Naive thymus-derived CD4-positive, alpha-beta T cell (primary cell): ENCODE data around the gene CSTPP1. TPM values are rescaled to one million over a fixed set of nuclear protein-coding genes. Genes with fewer than 3 reads are reported as not detected.

ENCODE experiments used
- ATAC-seq: fragments of 150-1000 bp; cut with Tn5 transposase; 2 replicates; pipeline ENCODE4 v1.10.0; 2021; ENCODE audit warnings: mild to moderate bottlenecking, moderate library complexity
- CTCF ChIA-PET: fragments of 350-600 bp; sonication (Branson Sonifier 250); formaldehyde crosslinking; loops from one replicate; lab custom pipeline; 2021; ENCODE audit warnings: antibody characterized with exemption; lab: Charles Lee
- POLR2A ChIA-PET: fragments of 350-600 bp; sonication (Branson Sonifier 250); formaldehyde crosslinking; loops from one replicate; lab custom pipeline; 2021; ENCODE audit warnings: antibody characterized with exemption, inconsistent platforms; lab: Charles Lee
- DNase-seq, 9 donors: peaks; one replicate each; pipeline versions ENCODE4 v3.0.0 to v3.0.0-alpha.2; 2020 to 2022; ENCODE audit warnings: mixed read lengths in 1 of 9
- H3K27ac ChIP-seq: one replicate; pipeline ENCODE4 v1.7.0; 2013; ENCODE audit warnings: mild to moderate bottlenecking, low read depth, low read length, moderate library complexity
- H3K27me3 ChIP-seq, 2 donors: one replicate each; pipeline ENCODE4 v1.7.0; 2013; ENCODE audit warnings: low read length in 2 of 2, mild to moderate bottlenecking in 2 of 2, moderate library complexity in 2 of 2; ENCODE audit not compliant: control insufficient read depth in 2 of 2, insufficient read depth in 2 of 2
- H3K36me3 ChIP-seq, 3 experiments: 1 replicate in 2 of 3; 2 replicates in 1 of 3; pipeline ENCODE4 v1.7.0; 2013; ENCODE audit warnings: low read length in 3 of 3, mild to moderate bottlenecking in 3 of 3, moderate library complexity in 1 of 3; ENCODE audit not compliant: insufficient read depth in 3 of 3, control insufficient read depth in 2 of 3
- H3K4me1 ChIP-seq, 2 donors: one replicate each; pipeline ENCODE4 v1.7.0; 2013; ENCODE audit warnings: low read length in 2 of 2, mild to moderate bottlenecking in 2 of 2, moderate library complexity in 1 of 2; ENCODE audit not compliant: control insufficient read depth in 2 of 2, insufficient read depth in 2 of 2
- H3K4me3 ChIP-seq: 2 replicates; pipeline ENCODE4 v1.7.0; 2013; ENCODE audit warnings: mild to moderate bottlenecking, low read length
- H3K9me3 ChIP-seq, 3 experiments: 1 replicate in 2 of 3; 2 replicates in 1 of 3; pipeline ENCODE4 v1.7.0; 2013; ENCODE audit warnings: low read length in 3 of 3; ENCODE audit not compliant: control insufficient read depth in 2 of 3
- H3K27ac Mint-ChIP-seq, 9 donors: one replicate each; pipeline ENCODE4 v1.8.0; 2020 to 2022; ENCODE audit warnings: mixed read lengths in 9 of 9, mild to moderate bottlenecking in 8 of 9, moderate library complexity in 5 of 9, inconsistent platforms in 2 of 9
- H3K27me3 Mint-ChIP-seq, 5 donors: one replicate each; pipeline ENCODE4 v1.8.0; 2021 to 2022; ENCODE audit warnings: mixed read lengths in 5 of 5, mild to moderate bottlenecking in 1 of 5
- H3K36me3 Mint-ChIP-seq, 5 donors: one replicate each; pipeline ENCODE4 v1.8.0; 2020 to 2022; ENCODE audit warnings: mixed read lengths in 5 of 5, mild to moderate bottlenecking in 3 of 5, inconsistent platforms in 1 of 5
- H3K4me1 Mint-ChIP-seq, 7 donors: one replicate each; pipeline ENCODE4 v1.8.0; 2020 to 2022; ENCODE audit warnings: mixed read lengths in 7 of 7, mild to moderate bottlenecking in 3 of 7, inconsistent platforms in 1 of 7
- H3K4me3 Mint-ChIP-seq, 10 donors: one replicate each; pipeline ENCODE4 v1.8.0; 2020 to 2022; ENCODE audit warnings: mild to moderate bottlenecking in 10 of 10, mixed read lengths in 10 of 10, moderate library complexity in 6 of 10, inconsistent platforms in 2 of 10
- H3K9me3 Mint-ChIP-seq, 11 donors: one replicate each; pipeline ENCODE4 v1.8.0; 2020 to 2022; ENCODE audit warnings: mixed read lengths in 11 of 11, mild to moderate bottlenecking in 4 of 11, inconsistent platforms in 1 of 11, moderate library complexity in 1 of 11
- intact Hi-C, 2 donors: fragments of 100-400 bp; cut with micrococcal nuclease; formaldehyde crosslinking; loops; one replicate each; pipeline ENCODE4 v1.15.1; 2023
- polyA plus RNA-seq, 2 donors: library from polyadenylated mRNA; unstranded; fragments of 300-500 nt; fragmentation: Illumina TruSeq; gene quantifications; one replicate each; pipeline ENCODE4 v1.2.3, GENCODE V29; 2021
- total RNA-seq, 6 experiments: library from RNA in 5 of 6; stranded (reverse) in 5 of 6; gene quantifications; 1 replicate in 5 of 6; 2 replicates in 1 of 6; pipeline ENCODE4 v1.2.3 and lab custom pipeline; 2021 to 2026

The CSTPP1 gene
- total and polyA plus RNA-seq, 7 experiments from 2014 or later, result 9.3 to 18.6 (median 16.1) TPM

GRCh38 chr11:47163193-47163592, 226.6 kb downstream of the CSTPP1 start:
- no peak overlapping the region for H3K4me3 Mint-ChIP-seq
- H3K27me3 Mint-ChIP-seq, result no peaks in the 10 kb centered on the region
- H3K4me3 ChIP-seq, result no peak overlapping the region
- no peaks in the 10 kb centered on the region for H3K9me3 ChIP-seq
- H3K27me3 ChIP-seq, result no peaks in the 10 kb centered on the region
- H3K9me3 Mint-ChIP-seq, result no peaks in the 10 kb centered on the region
- H3K36me3 Mint-ChIP-seq, result peaks cover 0 to 18% (median 0%) of the 10 kb centered on the region in 5 donors
- ChIA-PET POLR2A (interaction anchor here (0.6 to 1.3 kb wide), 6 partner anchors 9 to 57 kb away, joined by 3 to 8 read pairs (median 4); no protein-coding TSS in a partner anchor), CTCF (interaction anchor here (0.6 to 1.6 kb wide), 9 partner anchors 9 to 673 kb away, joined by 3 to 24 read pairs (median 4); no protein-coding TSS in a partner anchor)
- H3K4me1 ChIP-seq, result peaks cover 0 to 6% of the 10 kb centered on the region in 2 donors
- peaks cover 13 to 65% (median 23%) of the 10 kb centered on the region in 3 experiments for H3K36me3 ChIP-seq
- H3K27ac Mint-ChIP-seq, result peak overlapping the region in 1 of 9 donors; percentile 66
- H3K4me1 Mint-ChIP-seq, result peaks cover 0 to 4% (median 0%) of the 10 kb centered on the region in 7 donors
- DNase-seq (no peak), ATAC-seq (no peak)
- intact Hi-C loops, result no loop called here
- H3K27ac ChIP-seq, result no peak overlapping the region

GRCh38 chr11:47163898-47164297, 227.3 kb downstream of the CSTPP1 start:
- Mint-ChIP-seq H3K4me1 (peaks cover 0 to 4% (median 0%) of the 10 kb centered on the region in 7 donors), H3K4me3 (no peak overlapping the region), H3K36me3 (peaks cover 0 to 19% (median 0%) of the 10 kb centered on the region in 5 donors), H3K27ac (no peak overlapping the region), H3K27me3 (no peaks in the 10 kb centered on the region), H3K9me3 (no peaks in the 10 kb centered on the region)
- Histone ChIP-seq H3K4me3 (no peak overlapping the region), H3K4me1 (peaks cover 0 to 6% of the 10 kb centered on the region in 2 donors), H3K9me3 (no peaks in the 10 kb centered on the region), H3K27ac (no peak overlapping the region), H3K27me3 (no peaks in the 10 kb centered on the region), H3K36me3 (peaks cover 19 to 72% (median 24%) of the 10 kb centered on the region in 3 experiments)
- intact Hi-C loops, result no loop called here
- POLR2A ChIA-PET, result no interaction called here
- ATAC-seq (no peak), DNase-seq (no peak)
- CTCF ChIA-PET, result interaction anchor here (0.9 to 1.3 kb wide), 3 partner anchors 11 to 272 kb away, joined by 4 to 5 read pairs (median 4); no protein-coding TSS in a partner anchor

- H3K27ac Mint-ChIP-seq, result no peak overlapping the region
- no peak overlapping the region for H3K4me3 Mint-ChIP-seq
- H3K4me3 ChIP-seq, result no peak overlapping the region
- H3K27me3 ChIP-seq, result no peaks in the 10 kb centered on the region
- peaks cover 0 to 6% of the 10 kb centered on the region in 2 donors for H3K4me1 ChIP-seq
- H3K9me3 Mint-ChIP-seq, result no peaks in the 10 kb centered on the region
- no peaks in the 10 kb centered on the region for H3K9me3 ChIP-seq
- peaks cover 0 to 19% (median 0%) of the 10 kb centered on the region in 5 donors for H3K36me3 Mint-ChIP-seq
- peaks cover 0 to 4% (median 0%) of the 10 kb centered on the region in 7 donors for H3K4me1 Mint-ChIP-seq
- H3K36me3 ChIP-seq, result peaks cover 19 to 76% (median 24%) of the 10 kb centered on the region in 3 experiments
- no peaks in the 10 kb centered on the region for H3K27me3 Mint-ChIP-seq
- intact Hi-C loops, result no loop called here
- ChIA-PET CTCF (interaction anchor here (0.9 to 1.1 kb wide), 2 partner anchors 11 to 273 kb away, joined by 4 to 5 read pairs; no protein-coding TSS in a partner anchor), POLR2A (no interaction called here)
- DNase-seq (no peak), ATAC-seq (no peak)
- no peak overlapping the region for H3K27ac ChIP-seq
Observed at GRCh38 chr11:47164321-47164720, 227.8 kb downstream of the CSTPP1 start.

GRCh38 chr11:47165253-47165840, 228.8 kb downstream of the CSTPP1 start:
- Histone ChIP-seq H3K9me3 (no peaks in the 10 kb centered on the region), H3K4me3 (no peak overlapping the region), H3K36me3 (peaks cover 19 to 85% (median 24%) of the 10 kb centered on the region in 3 experiments), H3K27me3 (no peaks in the 10 kb centered on the region), H3K27ac (no peak overlapping the region), H3K4me1 (peaks cover 0 to 6% of the 10 kb centered on the region in 2 donors)
- DNase-seq (no peak), ATAC-seq (no peak)
- CTCF ChIA-PET, result no interaction called here
- POLR2A ChIA-PET, result interaction anchor here (0.6 to 1.1 kb wide), 3 partner anchors 11 to 317 kb away, joined by 3 to 4 read pairs (median 3); partner anchors contain the start of gene ARFGAP2
- Mint-ChIP-seq H3K4me3 (no peak overlapping the region), H3K27ac (no peak overlapping the region), H3K27me3 (no peaks in the 10 kb centered on the region), H3K4me1 (peaks cover 0 to 4% (median 0%) of the 10 kb centered on the region in 7 donors), H3K9me3 (no peaks in the 10 kb centered on the region), H3K36me3 (peaks cover 0 to 19% (median 0%) of the 10 kb centered on the region in 5 donors)
- intact Hi-C loops, result no loop called here

- Mint-ChIP-seq H3K4me3 (no peak overlapping the region), H3K36me3 (peaks cover 0 to 20% (median 5%) of the 10 kb centered on the region in 5 donors), H3K4me1 (peaks cover 0 to 8% (median 6%) of the 10 kb centered on the region in 7 donors), H3K9me3 (no peaks in the 10 kb centered on the region), H3K27me3 (no peaks in the 10 kb centered on the region), H3K27ac (no peak overlapping the region)
- ATAC-seq, result no peak
- no peaks in the 10 kb centered on the region for H3K27me3 ChIP-seq
- no peak overlapping the region for H3K27ac ChIP-seq
- intact Hi-C loops, result no loop called here
- DNase-seq, result no peak
- peaks cover 19 to 95% (median 24%) of the 10 kb centered on the region in 3 experiments for H3K36me3 ChIP-seq
- H3K4me3 ChIP-seq, result no peak overlapping the region
- CTCF ChIA-PET, result no interaction called here
- H3K9me3 ChIP-seq, result no peaks in the 10 kb centered on the region
- POLR2A ChIA-PET, result interaction anchor here (1.0 kb wide), 1 partner anchor 550 kb away, joined by 3 read pairs; the partner anchor contains the start of gene AGBL2
- peaks cover 0 to 1% of the 10 kb centered on the region in 2 donors for H3K4me1 ChIP-seq
Observed at GRCh38 chr11:47166368-47166767, 229.8 kb downstream of the CSTPP1 start.

- H3K27me3 Mint-ChIP-seq, result no peaks in the 10 kb centered on the region
- H3K36me3 Mint-ChIP-seq, result peaks cover 5 to 23% (median 10%) of the 10 kb centered on the region in 5 donors
- POLR2A ChIA-PET, result interaction anchor here (1.1 to 1.8 kb wide), 2 partner anchors 8 to 16 kb away, joined by 3 to 8 read pairs; no protein-coding TSS in a partner anchor
- peaks cover 5 to 47% (median 39%) of the 10 kb centered on the region in 7 donors for H3K4me1 Mint-ChIP-seq
- H3K27me3 ChIP-seq, result no peaks in the 10 kb centered on the region
- peak overlapping the region in 3 of 9 donors; percentile 21 to 56 (median 29) for H3K27ac Mint-ChIP-seq
- peaks cover 10 to 23% of the 10 kb centered on the region in 2 donors for H3K4me1 ChIP-seq
- H3K9me3 Mint-ChIP-seq, result no peaks in the 10 kb centered on the region
- no peak for ATAC-seq
- DNase-seq, result no peak
- no peak overlapping the region for H3K27ac ChIP-seq
- no peak overlapping the region for H3K4me3 Mint-ChIP-seq
- H3K9me3 ChIP-seq, result no peaks in the 10 kb centered on the region
- H3K4me3 ChIP-seq, result no peak overlapping the region
- peaks cover 18 to 89% (median 19%) of the 10 kb centered on the region in 3 experiments for H3K36me3 ChIP-seq
- intact Hi-C loops, result loop anchor here in 1 of 2 donors (10.0 kb wide), 1 partner anchor 1046 kb away; the partner anchor contains the start of gene PHF21A
- CTCF ChIA-PET, result interaction anchor here (1.9 kb wide), 1 partner anchor 9 kb away, joined by 6 read pairs; no protein-coding TSS in a partner anchor
Observed at GRCh38 chr11:47171061-47171838, 234.7 kb downstream of the CSTPP1 start.
